GM19025 (cell line): Measurements from ENCODE around the gene HSPA1L.

Experiments used
- ATAC-seq: cut with Tn5 transposase; IDR thresholded peaks from one replicate; pipeline ENCODE4 v1.9.1; 2021; ENCODE audit warnings: mild to moderate bottlenecking, low read depth, moderate library complexity; ENCODE audit not compliant: unreplicated experiment

HSPA1L gene

GRCh38 chr6:31785475-31785874 lies 29.6 kb downstream of the HSPA1L start:
- ATAC-seq, result no peak

GRCh38 chr6:31784098-31784925 lies 30.8 kb downstream of the HSPA1L start:
- no peak for ATAC-seq

DNA sequence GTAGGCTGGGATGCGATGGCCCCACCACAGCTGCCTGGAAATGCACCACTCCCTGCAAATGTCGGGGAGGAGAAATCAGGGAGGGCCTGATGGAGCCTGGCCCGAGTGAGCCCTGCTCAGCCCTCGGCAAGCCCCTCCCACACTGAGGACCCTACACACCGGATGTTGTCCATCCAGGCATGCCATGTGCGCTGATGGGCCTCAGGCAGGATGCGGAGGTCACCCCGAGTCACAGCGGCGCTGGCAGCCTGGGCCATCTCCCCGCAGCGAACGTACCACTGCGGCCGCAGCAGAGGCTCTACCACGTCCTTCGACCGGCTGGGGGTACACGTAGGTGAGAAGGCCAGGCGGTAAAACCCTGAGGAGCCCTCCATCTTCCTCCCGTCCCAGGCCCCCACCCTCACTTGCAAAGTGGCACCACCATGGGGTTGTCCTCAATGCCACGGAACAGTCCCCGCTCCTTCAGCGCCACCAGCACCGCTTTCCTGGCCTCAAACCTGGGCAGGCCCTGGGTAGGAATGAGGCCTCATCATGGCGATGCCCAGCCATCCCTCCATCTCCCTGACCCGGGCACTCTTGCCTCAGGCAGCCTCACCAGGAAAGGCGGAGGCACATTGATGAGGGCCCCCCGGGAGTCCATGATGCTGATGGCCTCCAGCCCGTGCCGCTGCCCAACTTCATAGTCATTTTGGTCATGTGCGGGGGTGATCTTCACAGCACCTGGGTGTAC lies 32.8 kb downstream of the HSPA1L start:
- no peak for ATAC-seq

DNA sequence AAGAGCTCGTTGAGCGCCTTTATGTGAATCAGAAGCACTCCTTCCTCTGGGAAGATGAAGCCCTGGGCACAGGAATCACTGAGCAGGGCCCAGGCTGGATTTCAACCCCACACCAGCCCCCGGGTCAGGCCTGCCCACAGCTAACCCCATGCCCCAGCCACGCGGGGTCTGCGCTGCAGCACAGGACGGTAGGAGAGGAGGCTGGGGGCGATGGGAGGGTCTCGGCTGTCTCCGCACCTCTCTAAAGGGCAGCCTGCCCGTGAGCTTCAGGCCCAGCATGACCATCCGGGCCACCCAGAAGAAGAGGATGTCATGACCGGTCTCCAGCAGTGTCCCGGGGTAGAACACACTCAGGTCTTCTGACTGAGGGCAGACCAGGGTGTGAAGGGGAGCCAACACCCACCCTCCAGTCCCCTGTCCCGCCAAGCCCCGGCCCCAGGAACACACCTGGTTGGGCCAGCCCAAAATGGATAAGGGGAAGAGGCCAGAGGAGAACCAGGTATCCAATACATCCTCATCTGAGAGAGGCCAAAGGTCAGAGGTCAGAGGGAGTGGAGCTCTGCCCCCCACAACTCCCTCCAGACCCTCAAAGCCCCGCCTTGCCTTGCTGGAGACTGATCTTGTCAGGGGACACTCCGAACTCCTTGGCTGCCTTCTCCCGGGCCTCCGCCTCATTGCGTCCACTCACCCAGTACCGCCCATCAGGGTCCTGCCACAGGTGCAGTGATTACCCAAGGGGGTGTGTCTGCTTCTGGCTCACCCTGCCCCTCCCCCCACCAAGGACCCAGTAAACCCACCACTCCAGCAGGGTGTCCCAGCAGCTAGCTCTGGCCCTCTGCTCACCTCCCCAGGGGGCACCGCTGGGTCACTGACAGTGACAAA lies 33.6 kb downstream of the HSPA1L start:
- no peak for ATAC-seq

DNA sequence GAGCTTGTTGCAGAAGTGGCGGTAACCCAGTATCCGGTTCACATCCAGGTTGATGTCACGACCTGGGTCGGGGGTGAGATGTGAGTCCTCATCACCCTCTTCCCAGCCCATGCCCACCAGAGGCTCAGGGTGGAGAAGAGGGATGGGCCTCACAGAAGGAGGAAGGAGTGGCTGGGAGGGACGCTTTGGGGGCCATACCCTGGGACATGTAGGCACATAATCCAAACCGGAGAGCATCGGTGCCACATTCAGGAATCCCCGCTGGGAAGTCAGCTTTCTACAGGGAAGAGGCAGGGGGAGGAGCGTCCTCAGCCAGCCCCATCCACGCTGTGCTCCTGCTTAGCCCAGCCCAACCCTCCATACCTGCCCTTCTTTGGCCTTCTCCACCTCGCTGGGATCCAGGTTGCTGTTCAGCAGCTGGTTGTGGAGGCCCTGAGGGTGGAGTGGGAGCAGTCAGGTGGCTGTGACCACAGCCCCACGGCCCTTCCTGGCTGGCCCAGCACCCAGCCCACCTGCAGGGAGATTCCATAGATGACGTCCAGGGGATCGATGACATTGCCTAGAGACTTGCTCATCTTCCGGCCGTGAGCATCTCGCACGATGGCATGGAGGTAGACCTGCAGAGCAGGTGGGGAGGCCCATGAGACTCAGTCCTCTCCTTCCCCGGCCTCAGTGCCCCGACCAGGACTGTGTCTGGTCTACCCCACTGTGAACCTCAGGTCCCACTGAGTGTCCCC lies 34.4 kb downstream of the HSPA1L start:
- ATAC-seq, result no peak

DNA sequence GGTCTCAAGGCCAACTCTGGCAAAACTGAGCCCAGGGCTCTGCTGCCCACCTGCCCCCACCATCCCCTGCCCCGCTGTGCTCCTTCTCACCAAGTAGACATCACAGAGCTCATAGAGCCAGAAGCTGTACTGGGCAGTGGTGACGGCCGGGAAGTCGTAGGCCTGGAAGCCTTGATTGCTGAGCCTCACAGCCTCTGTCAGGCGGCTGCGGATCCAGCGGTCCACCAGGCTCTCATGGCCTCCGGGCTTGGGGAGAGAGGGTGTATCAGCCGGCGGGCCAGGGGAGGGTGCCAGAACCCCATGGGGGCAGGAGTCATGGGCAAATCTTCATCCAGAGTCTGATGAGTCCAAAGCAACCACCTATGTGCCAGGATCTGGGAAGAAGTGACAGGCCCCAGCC lies 35.2 kb downstream of the HSPA1L start:
- ATAC-seq, result no peak

GRCh38 chr6:31778999-31779885 lies 35.8 kb downstream of the HSPA1L start:
- ATAC-seq, result no peak

GRCh38 chr6:31778193-31778592 lies 36.9 kb downstream of the HSPA1L start:
- ATAC-seq, result no peak

GRCh38 chr6:31777667-31778050 lies 37.4 kb downstream of the HSPA1L start:
- ATAC-seq, result no peak

DNA sequence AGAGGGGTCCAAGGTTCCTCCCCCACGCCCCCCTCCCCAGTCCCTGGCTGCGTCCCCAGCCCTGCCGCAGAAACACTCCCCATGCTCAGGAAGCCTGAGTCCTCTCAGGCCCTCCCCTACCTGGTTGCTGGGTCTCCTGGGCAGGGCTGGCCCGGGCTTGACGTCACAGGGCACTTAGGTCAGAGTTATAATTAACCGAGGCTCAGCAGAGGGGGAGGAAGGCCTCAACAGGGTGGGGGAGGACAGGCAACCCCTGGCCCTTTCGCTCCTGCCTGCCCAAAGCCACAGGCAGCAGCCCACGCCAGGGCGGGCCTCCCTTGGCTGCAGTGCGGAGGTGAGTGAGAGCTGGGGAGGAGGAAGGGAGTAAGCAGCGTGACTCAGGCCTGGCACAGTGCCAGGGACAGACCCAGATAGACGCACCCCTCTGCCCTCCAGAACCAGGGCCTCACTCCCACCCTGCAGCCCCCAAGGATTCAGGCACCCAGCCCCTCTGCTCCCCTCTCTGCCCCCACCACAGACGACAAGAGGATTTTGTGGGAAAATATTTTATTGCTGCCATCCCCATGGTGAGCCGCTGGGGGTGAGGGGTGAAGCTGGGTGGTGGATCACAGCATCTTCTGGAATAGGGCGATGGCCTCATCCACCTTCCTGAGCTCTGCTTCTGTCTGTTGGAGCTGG lies 38.0 kb downstream of the HSPA1L start, which contains the start of gene VWA7:
VWA7 (minus strand) TSS at position 340 of the 678 bp plus-strand sequence. CDS start 549 bp downstream, outside the sequence.
- ATAC-seq, result no peak

- ATAC-seq, result no peak
Observed at GRCh38 chr6:31776485-31776988, 38.5 kb downstream of the HSPA1L start.

GRCh38 chr6:31775633-31776484 lies 39.2 kb downstream of the HSPA1L start:
- no peak for ATAC-seq

- ATAC-seq, result no peak
Observed at GRCh38 chr6:31775184-31775583, 39.9 kb downstream of the HSPA1L start.

- ATAC-seq, result no peak
Observed at GRCh38 chr6:31771992-31772358, 43.1 kb downstream of the HSPA1L start.

DNA sequence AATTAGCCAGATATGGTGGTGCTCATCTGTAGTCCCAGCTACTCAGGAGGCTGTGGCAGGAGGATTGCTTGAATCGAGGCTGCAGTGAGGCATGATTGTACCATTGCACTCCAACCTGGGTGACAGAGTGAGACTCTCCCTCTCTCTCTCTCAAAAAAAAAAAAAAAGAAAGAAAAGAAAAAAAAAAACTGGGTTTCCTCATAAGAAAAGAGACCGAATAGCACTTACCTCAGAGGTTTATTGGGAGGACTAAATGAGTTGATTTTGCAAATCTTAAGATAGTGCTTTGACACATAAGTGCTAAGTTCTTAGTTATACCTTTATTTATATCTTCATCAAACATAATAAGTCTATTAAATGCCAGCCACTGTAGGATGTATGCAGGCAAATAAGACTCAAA lies 44.2 kb downstream of the HSPA1L start:
- ATAC-seq, result no peak

GRCh38 chr6:31769684-31770371 lies 45.3 kb downstream of the HSPA1L start:
- ATAC-seq, result no peak
